Germinal center (tissue), 1 donor: ENCODE measurements around the gene MAP1S.
A peak's percentile ranks its signal among the peaks of the same experiment; 100 is the strongest.

ENCODE experiments used
- DNase-seq: peaks from one replicate; pipeline ENCODE4 v3.0.0; 2012; ENCODE audit warnings: mixed read lengths, low spot score

The MAP1S gene

DNA sequence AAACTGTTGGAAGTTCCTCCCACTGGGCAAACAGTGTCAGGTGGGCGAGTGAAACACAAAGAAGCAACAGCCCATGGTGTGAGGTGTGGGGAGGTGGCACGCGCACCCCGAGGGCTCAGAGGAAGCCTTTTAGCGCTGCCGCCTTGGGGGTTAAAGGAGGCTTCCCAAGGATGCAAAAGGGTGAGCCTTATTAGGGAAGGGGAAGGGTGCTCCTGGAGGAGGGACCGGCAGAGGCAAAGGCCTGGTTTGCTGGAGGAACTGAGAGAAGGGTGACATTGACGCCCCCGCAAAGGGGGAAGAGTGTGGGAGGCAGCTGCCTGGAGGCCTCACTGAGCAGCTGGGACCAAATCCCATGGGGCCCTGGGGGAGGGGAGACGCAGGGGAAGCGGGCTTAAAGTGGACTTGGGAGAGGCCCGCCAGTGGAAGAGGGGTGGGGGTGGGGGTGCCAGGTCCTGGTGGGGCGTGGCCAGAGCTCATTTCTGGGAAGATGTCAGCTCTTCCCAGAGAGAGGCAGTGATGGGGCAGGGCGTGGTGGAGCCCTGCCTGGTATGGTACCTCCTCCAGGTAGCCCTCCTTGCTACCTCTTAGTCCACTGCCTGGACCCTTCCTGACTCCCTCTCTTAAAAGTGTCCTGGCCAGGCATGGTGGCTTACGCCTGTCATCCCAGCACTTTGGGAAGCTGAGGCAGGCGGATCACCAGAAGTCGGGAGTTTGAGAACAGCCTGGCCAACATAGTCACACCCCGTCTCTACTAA is 20.0 kb downstream of the MAP1S start:
- DNase-seq = peak; percentile 60

DNA sequence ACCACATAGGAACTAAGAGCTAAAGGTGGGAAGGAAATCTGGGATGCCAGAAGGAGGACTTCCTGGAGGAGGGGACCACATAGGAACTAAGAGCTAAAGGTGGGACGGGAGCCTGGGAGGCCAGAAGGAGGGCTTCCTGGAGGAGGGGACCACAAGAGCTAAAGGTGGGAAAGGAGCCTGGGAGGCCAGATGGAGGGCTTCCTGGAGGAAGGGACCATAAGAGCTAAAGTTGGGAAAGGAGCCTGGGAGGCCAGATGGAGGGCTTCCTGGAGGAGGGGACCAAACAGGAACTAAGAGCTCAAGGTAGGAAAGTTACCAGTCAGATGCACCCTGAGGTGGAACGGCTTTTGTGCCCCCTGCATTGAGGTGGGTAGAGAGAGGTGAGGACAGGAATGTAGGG is 22.2 kb downstream of the MAP1S start:
- no peak for DNase-seq

DNA sequence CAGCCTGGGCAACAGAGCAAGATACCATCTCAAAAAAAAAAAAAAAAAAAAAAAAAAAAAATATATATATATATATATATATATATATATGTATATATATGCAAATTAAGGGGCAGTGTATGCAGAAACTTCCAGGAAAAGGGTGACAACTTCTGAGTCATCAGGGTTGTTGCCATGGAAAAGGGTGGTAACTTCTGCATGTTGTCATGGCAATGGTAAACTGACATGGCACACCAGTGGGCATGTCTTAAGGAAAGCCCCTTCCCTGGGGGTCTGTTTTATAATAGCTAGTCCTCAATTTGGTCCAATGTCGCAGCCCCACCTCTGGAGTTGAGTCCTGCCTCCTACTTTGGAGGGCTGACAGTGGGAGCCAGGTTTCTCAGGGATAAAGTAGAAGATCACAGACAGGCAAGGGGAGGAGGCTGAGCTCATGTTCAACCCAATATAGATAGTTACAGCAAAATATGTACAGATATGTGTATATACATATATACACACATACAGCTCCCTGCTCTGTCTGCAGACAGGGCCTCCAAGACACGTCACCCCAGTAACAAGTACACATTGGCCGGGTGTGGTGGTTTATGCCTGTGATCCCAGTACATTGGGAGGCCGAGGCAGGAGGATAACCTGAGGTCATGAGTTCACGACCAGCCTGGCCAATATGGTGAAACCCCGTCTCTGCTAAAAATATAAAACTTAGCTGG is 24.7 kb downstream of the MAP1S start:
- no peak for DNase-seq

DNA sequence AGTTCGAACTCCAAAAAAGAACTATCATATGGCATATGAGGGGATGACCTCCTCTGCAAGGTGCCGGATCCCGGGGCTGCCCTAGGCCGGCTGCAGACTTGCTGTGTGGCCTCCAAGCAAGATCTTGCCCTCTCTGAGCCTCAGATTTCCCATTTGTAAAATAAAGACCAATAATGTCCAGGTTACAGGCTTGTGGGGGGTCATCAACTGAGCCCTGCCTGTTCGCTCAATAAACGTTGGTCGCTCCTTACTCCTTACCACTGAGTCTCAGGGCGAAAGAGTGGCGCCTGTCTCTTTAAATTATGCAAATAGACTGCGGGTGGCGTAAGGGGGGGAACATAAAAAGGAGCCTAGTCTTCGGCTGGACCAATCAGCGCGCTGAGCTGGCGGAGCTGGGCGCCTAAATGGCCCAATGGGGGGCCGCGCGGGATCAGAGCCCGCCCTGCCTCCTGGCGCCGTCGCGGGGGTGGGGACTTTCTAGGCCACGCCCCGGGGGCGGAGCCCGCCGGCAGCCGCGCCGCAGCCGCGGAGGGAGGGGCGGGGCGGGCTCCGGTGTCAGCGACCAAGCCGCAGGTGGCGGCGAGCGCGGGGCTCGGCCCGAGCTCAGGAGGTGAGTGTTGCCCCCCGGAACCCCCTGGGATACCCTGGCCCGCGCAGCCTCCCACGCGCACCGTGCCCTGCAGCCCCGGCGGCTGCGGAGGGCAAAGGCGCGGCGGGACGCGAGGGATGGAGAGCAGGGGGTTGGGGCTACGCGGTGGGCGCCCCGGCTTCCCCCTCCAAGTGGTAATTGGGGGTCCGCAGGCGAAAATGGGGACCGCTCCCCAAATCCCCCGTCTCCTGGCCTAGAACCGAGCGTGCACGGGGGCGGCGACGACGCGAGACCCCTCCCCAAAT is 28.2 kb downstream of the MAP1S start:
- peak; percentile 99 for DNase-seq

DNA sequence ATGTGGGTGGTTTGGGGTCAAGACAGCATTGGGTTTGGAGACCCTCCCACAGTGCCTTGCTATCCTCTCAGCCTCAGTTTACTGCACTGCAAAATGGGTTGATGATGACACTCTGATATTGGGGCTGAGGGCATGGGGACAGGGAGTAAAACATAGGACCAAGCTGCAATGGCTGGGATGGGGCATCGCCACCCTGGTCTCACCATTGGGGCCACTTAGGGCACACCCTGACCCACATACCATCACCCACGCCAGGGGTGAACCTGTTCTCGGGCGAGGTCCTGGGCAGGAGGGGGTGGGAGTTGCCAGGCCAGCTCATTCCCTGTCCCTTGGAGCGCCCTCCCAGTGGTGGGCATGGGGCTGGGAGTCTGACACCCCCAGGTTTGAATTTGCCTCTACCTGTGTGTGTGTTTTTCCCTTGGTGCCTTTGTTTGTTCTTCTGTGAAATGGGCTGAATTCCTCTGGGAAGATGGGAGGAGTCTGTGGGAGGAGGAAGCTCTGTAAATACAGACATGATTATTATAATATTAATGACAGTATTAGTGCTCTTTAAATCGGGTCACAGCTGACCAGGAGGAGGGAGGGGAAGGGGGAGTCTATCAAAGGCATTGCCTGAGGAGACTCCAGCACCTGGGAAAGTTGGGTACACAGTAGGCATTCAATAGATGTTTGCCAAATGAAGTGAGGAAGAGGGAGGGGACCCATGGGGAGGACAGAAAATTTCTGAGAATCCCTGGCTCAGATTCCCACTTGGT is 29.8 kb downstream of the MAP1S start:
- DNase-seq = no peak

DNA sequence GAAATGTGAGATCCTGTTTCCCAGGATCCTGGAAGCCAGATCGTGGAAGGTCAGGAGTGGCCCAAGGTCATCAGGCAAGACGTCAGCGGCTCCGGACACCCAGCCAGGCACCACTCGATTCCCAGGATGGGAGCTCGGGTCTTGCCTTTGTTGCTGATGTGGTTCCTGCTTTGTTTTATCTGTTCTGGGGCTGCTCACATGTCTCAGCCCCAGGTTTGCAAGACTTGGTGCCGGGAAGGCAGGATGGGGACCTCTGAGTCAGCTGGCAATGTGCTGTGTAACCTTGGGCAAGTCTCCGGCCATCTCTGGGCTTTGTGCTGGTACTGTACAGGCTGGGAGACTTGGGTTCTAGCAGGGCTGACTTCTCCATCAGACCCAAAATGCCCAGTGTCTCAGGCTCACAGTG is 30.6 kb downstream of the MAP1S start:
- DNase-seq = no peak

DNA sequence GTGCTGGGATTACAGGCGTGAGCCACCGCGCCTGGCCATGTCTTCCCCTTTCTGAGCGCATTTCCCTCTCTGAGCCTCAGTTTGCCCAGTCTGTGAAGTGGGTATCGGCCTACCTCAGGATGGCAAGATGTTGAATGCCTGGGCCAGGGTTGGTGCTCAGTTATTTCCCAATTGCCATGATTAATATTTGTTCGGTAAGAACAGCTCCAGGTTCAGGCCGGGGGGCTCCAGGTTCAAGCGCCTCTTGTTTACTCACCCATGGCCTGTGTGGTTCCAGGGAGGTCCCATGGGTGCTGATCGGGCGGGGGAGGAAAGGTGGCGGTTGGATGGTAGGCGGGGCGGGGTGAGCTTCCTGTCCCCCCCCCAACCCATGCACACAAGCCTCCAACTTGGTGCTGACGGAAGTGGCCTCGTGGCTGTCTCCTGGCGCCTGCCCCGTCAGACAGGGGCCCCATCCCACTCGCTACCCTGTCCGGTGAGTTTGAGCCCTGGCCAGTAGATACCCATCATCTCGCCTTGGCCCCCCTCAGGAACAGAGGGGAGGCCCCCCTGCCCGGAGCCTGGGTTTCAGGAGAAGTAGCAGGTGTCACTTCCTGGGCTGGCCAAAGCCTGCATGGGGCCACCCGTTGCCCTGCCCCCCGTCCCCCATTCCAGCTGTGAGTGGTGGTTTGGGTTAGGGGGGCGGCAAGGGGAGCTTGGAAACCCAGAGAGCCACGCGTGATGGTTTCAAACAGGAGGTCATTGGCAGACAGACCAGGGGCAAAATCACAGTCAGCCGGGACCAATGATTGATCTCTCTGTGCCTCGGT is 32.0 kb downstream of the MAP1S start, which contains the start of gene FCHO1:
FCHO1 (plus strand) TSS at position 375 of the 809 bp plus-strand sequence. CDS start 3,688 bp downstream, outside the sequence.
- peak; percentile 79 for DNase-seq

DNA sequence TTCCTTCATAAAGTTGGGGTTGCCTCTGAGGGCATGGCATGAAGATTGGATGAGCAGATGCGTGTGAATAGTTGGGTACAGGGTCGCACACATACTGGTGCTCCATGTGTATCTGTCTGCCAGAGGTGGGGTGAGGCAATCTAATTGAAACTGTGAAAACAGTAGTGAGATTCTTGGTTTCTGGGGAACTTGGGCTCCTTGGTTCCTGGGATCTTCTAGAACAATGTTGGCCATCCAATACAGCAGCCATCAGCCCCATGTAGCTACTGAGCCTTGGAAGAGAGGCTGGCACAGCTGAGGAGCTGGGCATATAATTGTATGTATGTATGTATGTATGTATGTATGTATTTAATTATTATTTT is 32.6 kb downstream of the MAP1S start:
- DNase-seq = no peak

DNA sequence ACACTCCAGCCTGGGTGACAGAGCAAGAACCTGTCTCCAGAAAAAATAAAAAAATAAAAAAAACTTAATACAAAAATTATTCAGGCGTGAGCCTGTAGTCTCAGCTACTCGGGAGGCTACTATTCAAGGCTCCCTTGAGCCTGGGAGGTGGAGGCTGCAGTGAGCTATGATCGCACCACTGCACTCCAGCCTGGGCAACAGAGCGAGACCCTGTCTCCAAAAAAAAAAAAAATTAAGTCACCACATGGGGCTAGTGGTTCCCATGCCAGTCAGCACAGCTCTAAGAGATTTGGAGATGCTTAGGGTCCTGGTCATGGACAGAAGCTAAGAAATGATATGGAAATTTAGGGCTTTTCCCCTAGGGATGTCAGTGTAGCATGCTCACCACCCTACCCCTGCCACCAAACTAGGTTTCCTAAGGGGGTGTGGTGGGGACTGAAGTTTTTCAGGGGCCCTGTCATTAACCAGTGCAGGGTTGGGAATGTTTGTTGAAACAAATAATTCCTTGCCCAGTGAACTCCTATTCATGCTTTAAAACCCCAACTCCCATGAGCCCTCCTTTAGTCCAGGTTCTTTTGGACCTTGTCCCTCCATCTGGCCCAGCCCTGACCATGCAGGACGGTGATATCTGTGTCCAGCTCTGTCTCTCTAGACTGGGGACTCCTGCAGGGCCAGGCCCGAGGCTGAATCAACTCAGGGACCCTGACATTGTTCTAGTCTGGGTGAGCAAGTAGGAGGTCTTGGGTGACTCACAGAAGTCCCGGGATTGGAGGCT is 33.8 kb downstream of the MAP1S start:
- no peak for DNase-seq

DNA sequence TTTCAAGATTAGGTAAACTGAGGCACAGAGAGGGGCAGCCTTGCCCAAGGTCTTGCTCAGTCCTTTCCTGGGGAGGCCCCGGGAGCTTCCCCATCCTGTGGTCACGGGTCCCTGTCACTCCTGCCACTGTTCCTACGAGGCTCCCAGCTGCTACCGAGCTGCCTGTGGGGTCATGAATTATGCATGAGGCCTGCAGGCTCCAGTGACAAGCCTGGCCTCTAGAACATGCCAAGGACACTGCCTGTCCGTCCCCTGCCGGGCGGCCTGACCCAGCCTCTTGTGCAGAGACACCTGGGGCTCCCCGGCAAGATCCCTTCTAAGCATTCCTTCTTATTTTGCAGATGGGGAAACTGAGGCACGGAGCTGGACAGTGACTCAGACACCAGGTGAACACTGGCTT is 34.7 kb downstream of the MAP1S start:
- no peak for DNase-seq

DNA sequence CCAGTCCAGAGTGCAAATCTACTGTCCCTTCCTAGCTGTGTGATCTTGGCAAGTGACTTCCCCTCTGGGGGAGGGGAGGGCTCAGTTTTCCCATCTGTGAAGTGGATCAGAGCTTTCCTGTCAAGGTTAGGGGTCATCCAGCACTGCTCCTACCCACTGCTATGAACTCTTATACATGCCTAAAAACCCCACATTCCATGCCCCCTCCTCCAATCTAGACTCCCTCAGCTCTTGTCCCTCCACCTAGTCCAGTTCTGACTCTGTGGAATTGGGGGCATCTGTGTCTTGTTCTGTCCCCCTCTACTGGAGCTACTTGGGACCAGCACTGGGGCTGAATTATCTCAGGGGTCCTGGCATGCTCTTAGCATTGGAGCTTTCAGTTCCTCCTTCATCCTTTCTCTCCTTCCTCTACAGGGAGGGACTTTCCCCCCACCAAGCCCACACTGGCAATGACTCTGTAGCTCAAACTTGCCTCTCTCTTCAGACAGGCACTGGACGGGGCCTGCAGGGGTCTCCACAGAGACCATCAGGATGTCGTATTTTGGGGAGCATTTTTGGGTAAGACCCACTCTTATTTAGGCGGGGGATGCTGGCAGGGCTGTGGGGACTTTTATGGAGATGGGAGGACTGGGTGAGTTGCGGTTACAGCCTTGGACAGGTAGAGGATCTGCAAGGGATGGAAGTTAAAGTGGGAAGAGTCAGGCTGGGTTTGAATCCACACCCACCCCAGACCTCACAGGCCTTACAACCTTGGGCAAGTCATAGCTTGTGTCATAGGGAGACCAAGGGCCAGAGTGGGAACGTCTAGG is 35.6 kb downstream of the MAP1S start:
- peak; percentile 81 for DNase-seq

DNA sequence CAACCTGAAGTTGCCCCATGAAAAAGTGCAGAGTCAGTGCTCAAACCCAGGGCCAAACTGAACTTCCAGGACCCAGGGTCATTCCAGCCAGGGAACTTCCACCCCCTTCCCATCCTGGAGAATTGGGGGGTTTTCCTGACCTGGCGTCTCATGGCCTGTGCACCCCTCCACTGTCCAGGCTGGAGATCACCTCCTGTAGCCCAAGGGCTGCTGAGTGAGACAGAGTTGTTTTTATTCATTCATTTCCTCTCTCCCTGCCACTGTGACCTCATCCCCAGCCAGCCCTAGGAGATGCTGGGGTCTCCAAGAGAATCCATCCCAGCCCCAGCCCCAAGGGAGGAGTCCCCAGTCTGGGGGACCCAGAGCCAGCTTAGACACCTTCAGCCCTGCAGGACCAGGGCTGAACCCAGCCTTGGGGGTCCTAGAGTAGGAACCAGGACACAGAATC is 36.2 kb downstream of the MAP1S start:
- no peak for DNase-seq

DNA sequence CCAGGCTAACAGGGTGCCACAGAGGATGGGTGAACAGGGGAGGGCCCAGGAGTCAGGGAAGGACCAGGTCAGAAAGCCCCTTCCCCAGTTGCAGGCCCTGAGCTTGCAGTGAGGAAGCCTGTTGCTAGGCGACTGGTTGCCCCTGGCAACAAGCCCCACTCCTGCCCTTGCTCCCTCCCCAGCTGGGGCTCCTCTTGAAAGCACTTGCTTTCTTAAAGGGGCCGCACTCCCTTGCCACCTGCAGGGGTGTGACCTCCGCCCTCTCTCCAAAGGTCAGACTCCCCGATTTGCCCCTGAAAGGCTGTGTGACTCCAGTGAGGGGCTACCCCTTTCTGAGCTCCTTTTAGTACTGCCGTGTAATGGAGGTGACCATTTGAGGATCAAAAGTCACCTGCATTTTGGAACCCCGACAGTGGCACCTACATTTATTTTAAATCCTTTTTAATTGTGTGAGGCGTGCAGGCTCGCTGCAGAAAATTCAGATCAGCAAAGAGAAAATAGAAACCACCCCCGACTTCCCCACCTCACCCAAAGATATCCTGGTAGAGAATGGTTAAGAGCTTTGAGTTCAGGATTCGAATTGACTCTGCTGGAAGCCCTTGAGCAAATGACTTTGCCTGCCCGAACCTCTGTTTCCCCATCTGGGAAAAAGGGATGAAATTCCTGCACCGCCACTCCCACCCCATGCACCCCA is 36.8 kb downstream of the MAP1S start:
- DNase-seq = peak; percentile 81

DNA sequence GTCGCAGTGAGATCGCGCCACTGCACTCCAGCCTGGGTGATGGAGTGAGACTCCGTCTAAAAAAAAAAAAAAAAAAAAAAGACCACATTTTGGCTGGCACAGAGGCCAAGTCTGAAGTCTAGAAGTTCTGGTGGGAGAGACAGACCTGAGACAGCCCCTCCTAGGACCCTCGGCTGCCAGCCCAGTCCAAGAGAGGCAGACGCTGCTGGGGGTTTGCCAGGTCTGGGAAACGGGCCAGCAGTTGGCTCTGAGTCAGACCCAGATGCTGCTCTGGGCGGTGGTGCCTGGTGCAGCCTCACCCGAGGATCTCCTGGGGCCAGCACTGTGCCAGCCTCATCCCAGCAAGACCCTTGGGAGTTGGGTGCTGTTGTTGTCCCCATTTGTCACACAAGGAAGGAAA is 37.8 kb downstream of the MAP1S start:
- no peak for DNase-seq

DNA sequence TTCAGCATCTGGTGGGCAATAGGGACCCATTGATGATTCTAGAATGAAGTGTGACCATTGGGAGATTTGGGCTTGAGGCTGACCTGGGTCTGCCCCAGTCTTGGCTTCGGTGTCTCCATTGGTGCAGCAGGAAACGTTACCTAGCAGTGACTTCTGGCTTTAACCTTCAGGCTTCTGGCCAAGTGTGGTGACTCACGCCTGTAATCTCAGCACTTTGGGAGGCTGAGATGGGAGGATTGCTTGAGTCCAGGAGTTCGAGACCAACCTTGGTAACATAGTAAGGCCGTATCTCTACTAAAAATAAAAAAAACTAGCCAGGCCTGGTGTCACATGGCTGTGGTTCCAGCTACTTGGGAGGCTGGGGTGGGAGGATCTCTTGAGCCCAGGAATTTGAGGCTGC is 39.2 kb downstream of the MAP1S start:
- no peak for DNase-seq

DNA sequence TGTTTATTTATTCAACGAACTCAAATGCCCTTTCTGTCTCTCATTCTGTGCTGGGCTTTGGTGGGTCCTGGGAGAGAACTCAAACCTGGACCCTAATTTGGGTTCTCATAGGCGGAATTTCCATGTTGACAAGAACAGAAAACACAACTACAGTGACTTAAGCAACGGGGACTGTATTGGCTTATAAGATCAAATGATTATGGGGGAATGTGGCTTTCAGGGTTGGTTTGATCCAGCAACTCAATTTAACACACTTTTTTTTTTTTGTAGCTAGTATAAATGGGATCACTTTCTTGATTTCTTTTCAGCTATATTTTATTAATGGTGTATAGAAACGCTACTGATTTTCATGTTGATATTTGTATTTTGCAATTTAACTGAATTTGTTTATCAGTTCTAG is 41.9 kb downstream of the MAP1S start:
- no peak for DNase-seq

DNA sequence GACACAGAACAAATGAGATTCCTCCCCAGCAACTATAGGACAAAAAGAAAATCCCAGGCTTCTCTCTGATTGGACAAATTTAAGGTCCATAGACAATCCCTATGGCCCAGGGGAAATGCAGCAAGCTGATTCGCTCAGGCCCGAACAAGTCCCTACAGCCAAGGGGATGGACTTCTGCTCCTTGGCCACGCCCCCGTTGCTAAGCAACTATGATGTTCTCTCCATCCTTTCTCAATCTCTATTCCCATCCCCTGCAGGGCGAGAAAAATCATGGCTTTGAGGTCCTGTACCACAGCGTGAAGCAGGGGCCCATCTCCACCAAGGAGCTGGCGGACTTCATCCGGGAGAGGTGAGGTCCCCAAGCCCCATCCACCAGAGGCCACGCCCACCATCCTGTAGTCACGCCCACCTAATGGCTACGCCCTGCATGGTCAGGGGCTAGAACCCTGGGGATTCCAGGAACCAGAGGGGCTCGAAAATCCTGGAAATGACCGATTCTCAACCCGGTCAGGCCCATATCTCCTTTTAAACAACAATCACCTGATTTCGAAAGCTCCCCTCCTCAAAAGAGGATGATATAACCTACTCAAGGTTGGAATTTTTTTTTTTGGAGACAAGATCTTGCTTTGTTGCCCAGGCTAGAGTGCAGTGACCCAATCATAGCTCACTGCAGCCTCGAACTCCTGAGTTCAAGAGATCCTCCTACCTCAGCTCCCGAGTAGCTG is 43.4 kb downstream of the MAP1S start:
- no peak for DNase-seq

DNA sequence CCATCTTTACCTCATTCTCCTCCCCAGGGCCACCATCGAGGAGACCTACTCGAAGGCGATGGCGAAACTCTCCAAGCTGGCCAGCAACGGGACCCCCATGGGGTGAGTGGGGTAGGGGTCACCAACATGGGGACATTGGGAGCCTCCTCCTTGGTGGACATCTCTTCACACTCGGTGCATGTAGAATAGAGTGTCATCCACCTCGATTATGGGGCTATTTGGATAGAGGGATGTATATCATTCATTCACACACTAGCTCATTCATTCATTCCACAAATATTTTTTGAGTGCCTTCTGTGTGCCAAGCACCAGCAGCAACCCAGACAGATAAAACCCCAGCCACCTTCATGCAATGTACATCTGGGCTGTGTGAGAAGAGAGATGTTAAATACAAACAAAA is 45.1 kb downstream of the MAP1S start:
- no peak for DNase-seq
